ENCODE results near the gene HNRNPDL. TPM values are rescaled to one million over a fixed set of nuclear protein-coding genes. Genes with fewer than 3 reads are reported as not detected.

Gene HNRNPDL
- polyA plus RNA-seq, 3 donors = 89.8 to 294 (median 112) TPM

DNA sequence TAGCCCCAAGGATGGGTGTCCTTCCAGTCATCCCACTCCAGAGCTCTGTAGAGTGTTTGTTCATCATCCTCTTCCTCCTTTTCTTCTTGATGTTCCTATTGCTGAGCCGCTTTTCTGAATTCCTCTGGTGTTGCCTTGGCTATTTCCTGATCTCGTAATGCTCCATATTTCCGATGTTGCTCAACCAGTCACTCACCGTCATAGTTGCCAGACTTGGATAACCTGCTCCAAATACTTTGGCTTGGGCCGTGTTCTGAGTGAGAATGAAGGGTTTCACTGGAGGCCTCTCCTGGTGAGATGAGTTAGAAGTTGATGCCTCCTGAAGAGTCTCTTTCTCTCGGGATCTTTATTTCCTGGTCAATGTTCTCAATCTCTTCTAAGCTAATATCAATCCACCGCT, 28.7 kb downstream of the HNRNPDL start:
- DNase-seq = no peak
- 74% methylated on average over 4 of the region's 7 CpGs for WGBS (ENCODE audit: insufficient coverage)
- Histone ChIP-seq H3K4me2 (replicated peaks; ENCODE audit: extremely low read depth, low read length, poor library complexity, severe bottlenecking) (no peak overlapping the region), H3K4me3 (replicated peaks in 1 of 3; ENCODE audit: low read depth in 2 of 3, low read length in 3 of 3) (no peak overlapping the region), H3K9me3 (replicated peaks in 1 of 2; ENCODE audit: control insufficient read depth in 1 of 2, insufficient read depth in 1 of 2, low read length in 2 of 2) (no peaks in the 10 kb centered on the region), H3K4me1 (ENCODE audit: control insufficient read depth in 1 of 2, insufficient read depth in 2 of 2, low read length in 2 of 2) (no peaks in the 10 kb centered on the region), H3K79me2 (ENCODE audit: insufficient read depth, low read length) (no peaks in the 10 kb centered on the region), H3K36me3 (replicated peaks in 1 of 2; ENCODE audit: control insufficient read depth in 1 of 2, insufficient read depth in 2 of 2, low read length in 2 of 2) (no peaks in the 10 kb centered on the region), H3K27me3 (ENCODE audit: control insufficient read depth in 2 of 2, insufficient read depth in 2 of 2, low read length in 2 of 2) (no peaks in the 10 kb centered on the region), H2AFZ (ENCODE audit: insufficient read depth, low read depth, low read length, poor library complexity, severe bottlenecking) (no peak overlapping the region), H3K9ac (ENCODE audit: insufficient read depth, low read length, poor library complexity, severe bottlenecking) (no peak overlapping the region), H3K27ac (ENCODE audit: low read depth in 1 of 2, low read length in 2 of 2) (no peak overlapping the region), H4K20me1 (ENCODE audit: insufficient read depth, low read length) (no peaks in the 10 kb centered on the region)
- Mint-ChIP-seq H3K9me3 (peaks cover 0 to 2% (median 0%) of the 10 kb centered on the region in 7 donors), H3K27ac (no peak overlapping the region), H3K36me3 (no peaks in the 10 kb centered on the region), H3K27me3 (ENCODE audit: low read depth in 3 of 3) (peaks cover 0 to 2% (median 0%) of the 10 kb centered on the region in 3 donors), H3K4me3 (no peak overlapping the region), H3K4me1 (no peaks in the 10 kb centered on the region)
- intact Hi-C loops (cut with micrococcal nuclease) = no loop called here
- TF ChIP-seq, protein P1, sequence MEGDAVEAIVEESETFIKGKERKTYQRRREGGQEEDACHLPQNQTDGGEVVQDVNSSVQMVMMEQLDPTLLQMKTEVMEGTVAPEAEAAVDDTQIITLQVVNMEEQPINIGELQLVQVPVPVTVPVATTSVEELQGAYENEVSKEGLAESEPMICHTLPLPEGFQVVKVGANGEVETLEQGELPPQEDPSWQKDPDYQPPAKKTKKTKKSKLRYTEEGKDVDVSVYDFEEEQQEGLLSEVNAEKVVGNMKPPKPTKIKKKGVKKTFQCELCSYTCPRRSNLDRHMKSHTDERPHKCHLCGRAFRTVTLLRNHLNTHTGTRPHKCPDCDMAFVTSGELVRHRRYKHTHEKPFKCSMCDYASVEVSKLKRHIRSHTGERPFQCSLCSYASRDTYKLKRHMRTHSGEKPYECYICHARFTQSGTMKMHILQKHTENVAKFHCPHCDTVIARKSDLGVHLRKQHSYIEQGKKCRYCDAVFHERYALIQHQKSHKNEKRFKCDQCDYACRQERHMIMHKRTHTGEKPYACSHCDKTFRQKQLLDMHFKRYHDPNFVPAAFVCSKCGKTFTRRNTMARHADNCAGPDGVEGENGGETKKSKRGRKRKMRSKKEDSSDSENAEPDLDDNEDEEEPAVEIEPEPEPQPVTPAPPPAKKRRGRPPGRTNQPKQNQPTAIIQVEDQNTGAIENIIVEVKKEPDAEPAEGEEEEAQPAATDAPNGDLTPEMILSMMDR (IDR thresholded peaks at IDR 0.05) = no peak

DNA sequence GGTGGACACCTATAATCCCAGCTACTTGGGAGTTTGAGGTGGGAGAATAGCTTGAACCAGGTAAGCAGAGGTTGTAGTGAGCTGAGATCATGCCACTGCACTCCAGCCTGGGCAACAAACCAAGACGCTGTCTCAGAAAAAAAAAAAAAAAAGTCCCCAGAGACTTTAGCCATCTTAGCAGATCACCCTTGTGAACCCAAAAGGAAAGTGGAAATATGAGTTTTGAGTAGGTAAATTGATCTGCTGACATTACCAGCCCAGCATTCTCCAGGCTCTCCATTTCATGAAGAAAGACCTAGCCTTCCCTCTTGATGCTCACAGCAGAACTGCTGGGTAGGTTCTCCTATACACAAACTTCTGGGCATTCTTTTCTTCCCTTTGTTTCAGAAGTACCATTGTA, 32.0 kb downstream of the HNRNPDL start:
- WGBS (ENCODE audit: insufficient coverage) = no CpG with 5 or more reads among the region's 1 CpG
- DNase-seq = no peak
- H3K27ac ChIP-seq (ENCODE audit: low read depth in 1 of 2, low read length in 2 of 2) = no peak overlapping the region

More for the DNA sequence above, 32.0 kb downstream of the HNRNPDL start:
- no peaks in the 10 kb centered on the region for H3K9me3 Mint-ChIP-seq
- Histone ChIP-seq H3K9ac (ENCODE audit: insufficient read depth, low read length, poor library complexity, severe bottlenecking) (no peak overlapping the region), H3K4me1 (ENCODE audit: control insufficient read depth in 1 of 2, insufficient read depth in 2 of 2, low read length in 2 of 2) (no peaks in the 10 kb centered on the region), H3K79me2 (ENCODE audit: insufficient read depth, low read length) (no peaks in the 10 kb centered on the region), H4K20me1 (ENCODE audit: insufficient read depth, low read length) (no peaks in the 10 kb centered on the region), H3K36me3 (replicated peaks in 1 of 2; ENCODE audit: control insufficient read depth in 1 of 2, insufficient read depth in 2 of 2, low read length in 2 of 2) (no peaks in the 10 kb centered on the region), H2AFZ (ENCODE audit: insufficient read depth, low read depth, low read length, poor library complexity, severe bottlenecking) (no peak overlapping the region), H3K4me2 (replicated peaks; ENCODE audit: extremely low read depth, low read length, poor library complexity, severe bottlenecking) (no peak overlapping the region), H3K27me3 (ENCODE audit: control insufficient read depth in 2 of 2, insufficient read depth in 2 of 2, low read length in 2 of 2) (no peaks in the 10 kb centered on the region), H3K4me3 (replicated peaks in 1 of 3; ENCODE audit: low read depth in 2 of 3, low read length in 3 of 3) (no peak overlapping the region), H3K9me3 (replicated peaks in 1 of 2; ENCODE audit: control insufficient read depth in 1 of 2, insufficient read depth in 1 of 2, low read length in 2 of 2) (no peaks in the 10 kb centered on the region)
- TF ChIP-seq, protein P1 (IDR thresholded peaks at IDR 0.05) = no peak
- no peaks in the 10 kb centered on the region for H3K27me3 Mint-ChIP-seq (ENCODE audit: low read depth in 3 of 3)
- intact Hi-C loops (cut with micrococcal nuclease) = no loop called here
- H3K4me1 Mint-ChIP-seq = no peaks in the 10 kb centered on the region
- no peak overlapping the region for H3K4me3 Mint-ChIP-seq
- H3K27ac Mint-ChIP-seq = no peak overlapping the region
- no peaks in the 10 kb centered on the region for H3K36me3 Mint-ChIP-seq
